K562 (cell line): ENCODE data around the gene TMEM50B. TPM values are rescaled to one million over a fixed set of nuclear protein-coding genes. Genes with fewer than 3 reads are reported as not detected.

Experiments used
- ARNT ChIP-seq, 2 experiments: fragments of 450-650 bp; IDR thresholded peaks; 2 replicates each; pipeline ENCODE4 v1.6.1; 2016; ENCODE audit warnings: mild to moderate bottlenecking in 1 of 2
- BRCA1 ChIP-seq, 2 experiments: fragments of 450-650 bp in 1 of 2; sonication (generic) in 1 of 2; formaldehyde crosslinking in 1 of 2; IDR thresholded peaks; 2 replicates each; pipeline versions ENCODE4 v1.5.0 to v1.6.1; 2017 to 2020; ENCODE audit warnings: mild to moderate bottlenecking in 1 of 2, missing genetic modification reagents in 1 of 2
- BRD9 ChIP-seq: fragments of 450-650 bp; IDR thresholded peaks from 2 replicates; pipeline ENCODE4 v1.6.1; 2018; ENCODE audit warnings: low read depth; ENCODE audit not compliant: partially characterized antibody
- CBX1 ChIP-seq: sonication (generic); IDR thresholded peaks from 2 replicates; pipeline ENCODE4 v1.6.1; 2016; ENCODE audit warnings: antibody characterized with exemption, low read depth, mild to moderate bottlenecking
- CREBBP ChIP-seq: IDR thresholded peaks from one replicate; pipeline ENCODE4 v1.6.1; 2012; ENCODE audit warnings: low read depth, mild to moderate bottlenecking, control low read depth, inconsistent platforms, low read length
- FOXA1 ChIP-seq: fragments of 450-650 bp; IDR thresholded peaks from 2 replicates; pipeline ENCODE4 v1.6.1; 2016; ENCODE audit warnings: mild to moderate bottlenecking, borderline replicate concordance
- FOXP1 ChIP-seq: sonication (generic); formaldehyde crosslinking; IDR thresholded peaks from 2 replicates; pipeline ENCODE4 v1.8.0; 2022; ENCODE audit warnings: mild to moderate bottlenecking, missing genetic modification reagents
- GTF2B ChIP-seq: IDR thresholded peaks from 2 replicates; pipeline ENCODE4 v1.6.1; 2011; ENCODE audit not compliant: insufficient read length; ENCODE audit errors: extremely low read depth
- KAT8 ChIP-seq: fragments of 450-650 bp; IDR thresholded peaks from 2 replicates; pipeline ENCODE4 v1.6.1; 2016; ENCODE audit warnings: low read depth, mild to moderate bottlenecking
- KLF1 ChIP-seq: fragments of 450-650 bp; IDR thresholded peaks from 2 replicates; pipeline ENCODE4 v1.6.1; 2016; ENCODE audit warnings: missing genetic modification characterization, missing compliant biosample characterization
- KLF6 ChIP-seq: fragments of 250-450 bp; sonication (Bioruptor Pico); IDR thresholded peaks from 2 replicates; pipeline ENCODE4 v1.4.0; 2020; ENCODE audit warnings: mild to moderate bottlenecking, moderate library complexity, borderline replicate concordance
- MITF ChIP-seq: IDR thresholded peaks from 2 replicates; pipeline ENCODE4 v1.6.1; 2014; ENCODE audit warnings: antibody characterized with exemption
- MLX ChIP-seq, 2 experiments: fragments of 450-650 bp in 1 of 2; sonication (generic) in 1 of 2; formaldehyde crosslinking; conservative IDR thresholded peaks; 2 replicates each; pipeline versions ENCODE4 v1.4.0 to v1.8.1; 2020 to 2022; ENCODE audit warnings: mild to moderate bottlenecking in 1 of 2, missing genetic modification reagents in 1 of 2
- NR0B1 ChIP-seq: fragments of 450-650 bp; IDR thresholded peaks from one replicate; pipeline ENCODE4 v1.6.1; 2018; ENCODE audit warnings: mild to moderate bottlenecking, moderate library complexity; ENCODE audit not compliant: partially characterized antibody
- PCBP2 ChIP-seq: fragments of 200-400 bp; formaldehyde crosslinking; IDR thresholded peaks from 2 replicates; pipeline ENCODE4 v1.6.1; 2018; ENCODE audit warnings: low read length, low read depth, mild to moderate bottlenecking, moderate library complexity; ENCODE audit not compliant: poor library complexity, severe bottlenecking
- POLR2H ChIP-seq: IDR thresholded peaks from 2 replicates; pipeline ENCODE4 v1.6.1; 2016; ENCODE audit warnings: missing genetic modification characterization, low read depth, mild to moderate bottlenecking, control low read depth, missing compliant biosample characterization, moderate library complexity
- PPARD ChIP-seq: fragments of 250-450 bp; sonication (Bioruptor Pico); IDR thresholded peaks from 2 replicates; pipeline ENCODE4 v1.8.0; 2022; ENCODE audit warnings: inconsistent platforms, mild to moderate bottlenecking, moderate library complexity
- SREBF2 ChIP-seq: sonication (generic); formaldehyde crosslinking; IDR thresholded peaks from 2 replicates; pipeline ENCODE4 v1.4.0; 2020; ENCODE audit warnings: mild to moderate bottlenecking, missing genetic modification reagents
- SRSF9 ChIP-seq: fragments of 200-400 bp; formaldehyde crosslinking; IDR thresholded peaks from 2 replicates; pipeline ENCODE4 v1.6.1; 2017; ENCODE audit warnings: low read depth, low read length, borderline replicate concordance
- ZNF518B ChIP-seq: fragments of 250-450 bp; sonication (Bioruptor Pico); IDR thresholded peaks from 2 replicates; pipeline ENCODE4 v1.5.0; 2021; ENCODE audit warnings: mild to moderate bottlenecking, moderate library complexity
- ZNF707 ChIP-seq: fragments of 250-450 bp; sonication (Bioruptor Pico); conservative IDR thresholded peaks from 2 replicates; pipeline ENCODE4 v1.8.0; 2022; ENCODE audit warnings: inconsistent platforms, mild to moderate bottlenecking, moderate library complexity
- polyA plus RNA-seq, 8 experiments: library from polyadenylated mRNA; depleted of rRNA in 4 of 8; stranded (reverse) in 5 of 8; unstranded in 3 of 8; fragments of >200 nt; fragmentation: Nextera tagmentation in 2 of 8; fragmentation: Illumina TruSeq in 1 of 8; extraction: Ambion mirVana in 2 of 8; extraction: Trizol in 1 of 8; gene quantifications; 2 replicates each; pipeline versions ENCODE4 v1.2.1 to v1.2.3, GENCODE V29; 2011 to 2014; ENCODE audit warnings: inconsistent platforms in 1 of 8, missing spikeins in 1 of 8
- total RNA-seq, 7 experiments: library from RNA; depleted of rRNA in 6 of 7; stranded (reverse); fragments of >200 nt in 6 of 7; fragmentation: Illumina TruSeq in 2 of 7; extraction: Trizol in 2 of 7; gene quantifications; 2 replicates each; pipeline versions ENCODE4 v1.2.1 to v1.2.3, GENCODE V29; 2011 to 2021; ENCODE audit warnings: low replicate concordance in 1 of 7

Gene TMEM50B
- total and polyA plus RNA-seq, 9 of the 15 experiments (the other 6 are each of a cell fraction or from before 2014, with no cell fraction given) = 20.5 to 64.6 (median 28.9) TPM

- TF ChIP-seq SRSF9 (no peak), MLX (CRISPR knock-in tag; conservative IDR thresholded peaks at IDR 0.05) (no peak), CBX1 (0 out of 2 replicates have a peak, but pooled peaks have one; percentile 60), ZNF518B (CRISPR knock-in tag) (no peak), POLR2H (no peak), BRCA1 (IDR thresholded peaks at IDR 0.05) (no peak), BRCA1 (CRISPR knock-in tag; IDR thresholded peaks at IDR 0.05) (no peak), SREBF2 (no peak), PPARD (CRISPR knock-in tag) (no peak), FOXP1 (no peak), MITF (no peak), KAT8 (no peak), NR0B1 (no peak), KLF1 (no peak), BRD9 (no peak), PCBP2 (no peak), FOXA1 (no peak), CREBBP (no peak), ARNT (IDR thresholded peaks at IDR 0.05) (0 out of 4 replicates have a peak, but pooled peaks of 1 of the 2 experiments have one; percentile 27), ZNF707 (CRISPR knock-in tag) (no peak), KLF6 (no peak), GTF2B (no peak)
Measured at GRCh38 chr21:33480481-33481103, 818 bp upstream of the TMEM50B start (continued).
